HG02973 (cell line): ENCODE data around the gene BTBD19.
"Not testable (repeated sequence)": the region's sequence is repeated elsewhere in the genome, so short reads cannot be mapped to it uniquely, and the experiment has no call there.

Source experiments
- ATAC-seq: cut with Tn5 transposase; IDR thresholded peaks from one replicate; pipeline ENCODE4 v1.9.1; 2021; ENCODE audit warnings: moderate library complexity; ENCODE audit not compliant: unreplicated experiment

Gene BTBD19

GRCh38 chr1:44807364-44808062, 810 bp upstream of the BTBD19 start:
- ATAC-seq = peak; percentile 34

GRCh38 chr1:44808938-44809917, 905 bp downstream of the BTBD19 start:
- ATAC-seq = peak; percentile 38

GRCh38 chr1:44810101-44810761, 1.9 kb downstream of the BTBD19 start:
- no peak for ATAC-seq

- ATAC-seq = not testable (repeated sequence)
Observed at GRCh38 chr1:44810762-44811105, 2.4 kb downstream of the BTBD19 start.

- no peak for ATAC-seq
Observed at GRCh38 chr1:44811234-44811633, 2.9 kb downstream of the BTBD19 start.

- no peak for ATAC-seq
Observed at GRCh38 chr1:44812822-44813543, 4.7 kb downstream of the BTBD19 start.

- not testable (repeated sequence) for ATAC-seq
Observed at GRCh38 chr1:44815926-44816325, 7.6 kb downstream of the BTBD19 start.

GRCh38 chr1:44817307-44817706, 9.0 kb downstream of the BTBD19 start:
- no peak for ATAC-seq

GRCh38 chr1:44817771-44818495, 9.6 kb downstream of the BTBD19 start:
- ATAC-seq = no peak

- no peak for ATAC-seq
Observed at GRCh38 chr1:44819196-44819607, 10.9 kb downstream of the BTBD19 start.

GRCh38 chr1:44819608-44820327, 11.4 kb downstream of the BTBD19 start:
- peak; percentile 76 for ATAC-seq

- ATAC-seq = no peak
Observed at GRCh38 chr1:44820328-44821239, 12.3 kb downstream of the BTBD19 start.

GRCh38 chr1:44821240-44821715, 13.0 kb downstream of the BTBD19 start:
- no peak for ATAC-seq

GRCh38 chr1:44822131-44822701, 13.9 kb downstream of the BTBD19 start:
- no peak for ATAC-seq

GRCh38 chr1:44822981-44823451, 14.7 kb downstream of the BTBD19 start:
- ATAC-seq = no peak

- not testable (repeated sequence) for ATAC-seq
Observed at GRCh38 chr1:44824392-44824791, 16.1 kb downstream of the BTBD19 start.

GRCh38 chr1:44826375-44827196, 18.3 kb downstream of the BTBD19 start:
- ATAC-seq = no peak
